ENCODE data around the gene CAT.

DNA sequence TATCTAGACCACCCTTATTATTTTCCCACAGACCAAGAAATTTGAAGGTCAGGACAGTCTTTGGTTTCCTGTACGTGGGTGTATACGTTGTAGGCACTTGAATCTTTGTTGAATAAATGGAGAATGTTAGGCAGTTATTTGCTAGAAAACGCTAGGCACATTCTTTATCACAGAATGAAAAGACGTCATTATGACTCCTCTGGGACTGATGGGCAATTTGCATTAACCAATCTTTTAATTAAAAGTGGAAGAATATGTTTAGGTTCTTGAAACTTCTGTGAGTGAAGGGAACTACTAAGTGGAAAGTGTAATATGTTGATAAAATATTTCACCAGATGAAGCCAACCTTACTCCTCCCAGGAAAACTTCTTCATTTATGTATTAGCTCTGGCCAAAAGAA lies 5.7 kb downstream of the CAT start:
- TF ChIP-seq, protein P1, sequence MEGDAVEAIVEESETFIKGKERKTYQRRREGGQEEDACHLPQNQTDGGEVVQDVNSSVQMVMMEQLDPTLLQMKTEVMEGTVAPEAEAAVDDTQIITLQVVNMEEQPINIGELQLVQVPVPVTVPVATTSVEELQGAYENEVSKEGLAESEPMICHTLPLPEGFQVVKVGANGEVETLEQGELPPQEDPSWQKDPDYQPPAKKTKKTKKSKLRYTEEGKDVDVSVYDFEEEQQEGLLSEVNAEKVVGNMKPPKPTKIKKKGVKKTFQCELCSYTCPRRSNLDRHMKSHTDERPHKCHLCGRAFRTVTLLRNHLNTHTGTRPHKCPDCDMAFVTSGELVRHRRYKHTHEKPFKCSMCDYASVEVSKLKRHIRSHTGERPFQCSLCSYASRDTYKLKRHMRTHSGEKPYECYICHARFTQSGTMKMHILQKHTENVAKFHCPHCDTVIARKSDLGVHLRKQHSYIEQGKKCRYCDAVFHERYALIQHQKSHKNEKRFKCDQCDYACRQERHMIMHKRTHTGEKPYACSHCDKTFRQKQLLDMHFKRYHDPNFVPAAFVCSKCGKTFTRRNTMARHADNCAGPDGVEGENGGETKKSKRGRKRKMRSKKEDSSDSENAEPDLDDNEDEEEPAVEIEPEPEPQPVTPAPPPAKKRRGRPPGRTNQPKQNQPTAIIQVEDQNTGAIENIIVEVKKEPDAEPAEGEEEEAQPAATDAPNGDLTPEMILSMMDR (IDR thresholded peaks at IDR 0.05 in 8 of 11, conservative IDR thresholded peaks at IDR 0.05 in 3 of 11), result no peak
- TF ChIP-seq POLR2A (IDR thresholded peaks at IDR 0.05), result no peak
